Ureter (tissue), 1 donor: ENCODE results near the gene NAT8. TPM values are rescaled to one million over a fixed set of nuclear protein-coding genes. Genes with fewer than 3 reads are reported as not detected.
"Not testable (repeated sequence)": the region's sequence is repeated elsewhere in the genome, so short reads cannot be mapped to it uniquely, and the experiment has no call there.

Experiments used
- DNase-seq: peaks from one replicate; pipeline ENCODE4 v3.0.0-alpha.2; 2020; ENCODE audit warnings: low spot score
- total RNA-seq: library from RNA; stranded (reverse); gene quantifications from one replicate; pipeline ENCODE4 v1.2.4, GENCODE V29; 2023
- donor health status: DM: yes; HTN: yes; CAD: no.

The NAT8 gene, protein sequence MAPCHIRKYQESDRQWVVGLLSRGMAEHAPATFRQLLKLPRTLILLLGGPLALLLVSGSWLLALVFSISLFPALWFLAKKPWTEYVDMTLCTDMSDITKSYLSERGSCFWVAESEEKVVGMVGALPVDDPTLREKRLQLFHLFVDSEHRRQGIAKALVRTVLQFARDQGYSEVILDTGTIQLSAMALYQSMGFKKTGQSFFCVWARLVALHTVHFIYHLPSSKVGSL
- not detected for total RNA-seq

DNA sequence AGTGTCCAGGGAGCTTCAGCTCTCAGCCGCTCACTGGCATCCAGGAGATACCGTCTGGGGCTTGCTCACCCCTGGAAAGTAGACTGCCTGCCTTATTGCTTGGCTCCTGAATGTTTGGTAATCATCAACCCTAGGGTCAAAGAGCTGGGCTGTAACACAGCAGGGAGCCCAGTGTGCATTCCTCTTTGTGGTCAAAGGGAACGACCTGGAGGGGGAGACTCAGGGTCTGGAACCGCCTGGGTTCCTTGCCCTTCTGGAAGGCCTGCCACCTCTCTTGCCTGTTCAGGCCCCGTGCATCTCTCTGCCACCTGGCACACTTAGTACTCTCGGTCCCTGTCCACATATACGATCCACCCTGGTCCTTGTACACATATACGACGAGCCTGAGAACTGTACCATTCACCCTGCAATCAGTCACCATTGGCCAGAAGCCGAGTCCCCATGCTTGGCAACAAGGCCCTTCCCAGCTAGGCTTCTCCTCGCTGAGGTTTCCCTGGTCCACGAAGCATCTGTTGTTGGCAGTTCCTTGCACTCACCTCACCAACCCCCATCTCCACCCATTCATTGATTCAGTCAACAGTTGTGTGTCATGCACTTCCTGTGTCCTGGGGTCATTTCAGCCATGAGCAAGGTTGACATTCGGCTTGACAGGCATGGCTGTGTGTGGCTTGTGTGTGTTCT, at the start of gene NAT8:
Gene NAT8 (minus strand): TSS at position 85 of the 681 bp plus-strand sequence. CDS start 794 bp downstream, outside the sequence.
- DNase-seq, result no peak

DNA sequence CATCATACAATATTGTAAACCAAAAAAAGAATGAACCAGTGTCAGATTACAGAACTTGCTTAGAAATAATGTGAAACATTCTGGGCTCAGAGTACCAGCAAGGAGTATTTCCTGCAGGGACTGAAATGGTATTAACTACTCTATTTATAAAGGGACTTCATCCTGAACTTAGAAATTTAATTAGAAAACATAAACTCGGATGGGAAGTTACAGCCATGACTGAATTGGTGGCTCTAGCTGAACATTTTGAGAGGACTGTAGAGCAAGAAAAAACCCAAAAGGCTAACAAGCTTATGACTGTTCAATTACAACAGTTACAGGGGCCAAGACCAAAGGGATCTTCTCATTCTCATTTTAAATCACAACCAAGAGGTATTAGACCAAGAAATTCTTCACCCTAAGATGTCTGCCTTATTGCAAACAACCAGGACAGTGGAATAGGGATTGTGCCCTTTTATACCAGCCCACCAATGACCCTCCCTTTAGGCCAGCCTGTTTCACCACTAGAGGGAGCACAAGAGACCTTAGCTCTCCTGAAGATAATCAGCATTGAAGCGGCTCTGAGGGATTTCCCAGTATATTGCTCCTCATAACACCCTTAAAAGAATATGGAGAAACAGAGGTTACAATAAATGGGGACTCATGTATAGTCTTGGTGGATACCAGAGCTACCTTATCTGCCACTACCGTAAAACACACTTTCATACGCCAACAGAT, 48.3 kb upstream of the NAT8 start:
- DNase-seq, result not testable (repeated sequence)

DNA sequence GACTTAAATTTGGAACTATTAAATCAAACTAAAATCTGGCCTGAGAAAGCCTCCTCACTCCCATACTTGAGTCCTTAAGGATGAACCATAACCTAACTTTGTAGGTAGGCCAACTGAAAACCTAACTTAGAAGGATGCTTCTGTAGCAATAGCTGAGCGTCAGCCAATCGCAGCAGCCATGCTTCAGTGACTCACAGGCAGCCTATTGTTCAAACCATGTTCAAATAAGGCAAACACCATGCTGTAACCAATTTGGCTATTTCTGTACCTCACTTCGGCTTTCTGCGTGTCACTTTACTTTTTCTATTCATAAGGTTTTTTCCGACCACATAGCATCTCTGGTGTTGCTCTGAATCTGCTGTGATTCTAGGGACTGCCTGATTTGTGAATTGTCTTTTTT, 46.3 kb upstream of the NAT8 start:
- DNase-seq, result not testable (repeated sequence)

DNA sequence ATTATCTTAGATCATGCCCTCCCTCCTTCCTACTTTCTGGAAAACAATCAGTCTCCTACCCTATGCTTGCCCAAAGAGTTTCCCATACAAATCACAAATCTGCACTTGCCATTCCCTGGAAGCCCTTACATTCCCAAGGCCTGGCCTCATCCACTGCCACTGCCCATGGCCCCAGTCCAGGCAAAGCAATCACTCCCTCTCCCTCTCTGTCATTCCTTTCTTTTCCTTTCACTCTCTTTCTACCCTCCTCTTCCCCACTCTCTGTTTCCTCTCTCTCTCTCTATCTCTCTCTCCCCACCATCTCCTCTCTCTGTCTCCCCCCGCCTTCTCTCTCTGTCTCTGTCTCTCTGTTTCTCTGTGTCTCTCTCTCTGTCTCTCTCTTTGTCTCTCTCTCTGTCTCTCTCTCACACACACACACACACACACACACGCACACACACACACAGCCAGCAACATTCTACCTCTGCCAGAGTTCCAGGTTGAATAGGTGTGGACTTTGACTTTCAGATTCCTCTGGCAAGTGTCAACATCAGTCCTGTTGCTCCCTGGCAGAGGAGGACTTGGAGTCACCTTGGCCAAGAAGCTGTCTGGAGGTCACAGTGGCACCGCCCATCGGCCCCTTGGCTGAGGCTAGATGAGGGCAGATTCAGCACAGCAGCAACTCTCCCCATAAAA, 43.7 kb upstream of the NAT8 start:
- DNase-seq, result no peak

DNA sequence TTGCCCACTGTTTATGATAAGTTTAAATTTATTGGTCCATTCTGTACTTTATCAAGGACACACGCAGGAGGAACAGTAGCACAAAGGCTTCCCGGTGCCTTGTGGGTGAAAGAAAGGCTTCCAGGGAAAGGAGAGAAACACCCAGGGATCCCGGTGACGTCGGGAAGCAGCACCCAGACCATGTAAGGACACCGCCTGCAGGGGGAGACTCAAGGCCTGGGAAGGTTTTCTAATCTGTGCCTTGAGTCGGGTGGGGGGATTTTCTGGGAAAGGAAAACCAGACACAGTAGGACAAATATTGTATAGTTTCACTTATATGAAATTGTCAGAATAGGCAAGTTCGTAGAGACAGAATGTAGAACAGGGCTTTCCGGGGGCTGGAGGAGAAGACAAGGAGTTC, 42.7 kb upstream of the NAT8 start:
- DNase-seq, result not testable (repeated sequence)

DNA sequence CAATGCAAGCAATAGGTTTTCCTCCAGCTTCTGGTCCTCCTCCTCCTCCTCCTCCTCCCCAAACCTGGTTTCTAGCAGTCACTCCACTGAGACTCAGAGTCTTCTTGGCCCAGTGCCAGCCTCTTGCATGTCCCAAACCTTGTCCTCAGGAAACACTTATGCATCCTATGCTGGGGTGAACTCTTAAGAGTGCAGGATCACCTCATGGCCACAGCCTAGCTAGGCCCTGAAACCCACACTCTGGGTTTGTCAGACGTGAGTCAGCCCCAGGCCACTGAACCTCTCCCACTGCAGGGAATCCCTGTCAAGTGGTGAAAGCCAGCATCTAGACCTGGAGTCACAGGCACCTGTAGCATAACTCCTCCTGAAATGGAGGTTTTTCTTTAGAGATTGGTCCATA, 42.1 kb upstream of the NAT8 start:
- DNase-seq, result not testable (repeated sequence)

DNA sequence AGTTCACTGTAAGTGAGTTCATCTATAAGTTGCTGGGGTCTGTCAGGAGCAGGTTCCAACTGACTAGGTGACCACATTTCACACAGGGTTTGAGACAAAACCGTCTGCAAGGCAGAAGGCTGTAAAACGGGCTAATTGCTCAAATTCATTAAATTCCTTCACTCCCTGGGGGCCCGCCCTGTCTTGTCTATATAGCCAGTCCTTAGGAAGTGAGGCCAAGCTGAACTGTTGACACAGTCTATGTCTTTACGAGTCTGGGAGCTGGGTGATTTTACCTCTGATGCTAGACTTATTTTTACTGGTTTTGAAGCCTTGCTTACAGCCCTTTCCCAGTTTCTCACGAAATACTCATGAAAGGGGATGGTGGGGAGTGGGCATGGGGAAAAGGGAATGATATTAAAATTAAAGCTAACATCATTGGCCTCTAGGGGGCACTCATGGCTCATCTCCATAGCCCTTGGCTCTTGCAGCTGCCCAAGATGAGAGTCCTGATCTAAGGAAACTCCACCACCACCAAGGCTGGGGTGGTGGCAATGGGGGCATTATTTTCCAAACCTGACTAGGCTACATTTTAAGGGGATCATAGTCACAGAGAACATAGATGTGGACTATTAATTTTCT, 37.8 kb upstream of the NAT8 start:
- not testable (repeated sequence) for DNase-seq

DNA sequence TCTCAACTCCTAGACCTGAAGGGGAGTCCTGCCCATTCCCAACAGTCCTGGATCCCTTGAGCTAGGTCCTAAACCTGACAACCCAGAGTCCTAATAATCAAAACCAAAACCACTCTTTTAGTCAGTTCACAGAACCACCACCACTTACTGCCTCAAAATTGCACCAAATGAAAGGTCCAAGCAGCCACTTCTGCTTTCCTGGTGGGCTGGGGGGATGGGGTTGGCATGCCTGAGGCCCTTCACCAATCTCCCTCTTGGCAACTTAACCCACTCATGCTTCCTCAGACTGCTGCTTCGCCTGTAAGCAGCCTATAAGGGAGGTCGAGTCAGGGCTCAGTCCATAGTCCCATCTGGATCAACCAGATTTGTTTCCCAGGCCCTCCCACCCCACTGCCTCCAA, 37.0 kb upstream of the NAT8 start:
- DNase-seq, result not testable (repeated sequence)

DNA sequence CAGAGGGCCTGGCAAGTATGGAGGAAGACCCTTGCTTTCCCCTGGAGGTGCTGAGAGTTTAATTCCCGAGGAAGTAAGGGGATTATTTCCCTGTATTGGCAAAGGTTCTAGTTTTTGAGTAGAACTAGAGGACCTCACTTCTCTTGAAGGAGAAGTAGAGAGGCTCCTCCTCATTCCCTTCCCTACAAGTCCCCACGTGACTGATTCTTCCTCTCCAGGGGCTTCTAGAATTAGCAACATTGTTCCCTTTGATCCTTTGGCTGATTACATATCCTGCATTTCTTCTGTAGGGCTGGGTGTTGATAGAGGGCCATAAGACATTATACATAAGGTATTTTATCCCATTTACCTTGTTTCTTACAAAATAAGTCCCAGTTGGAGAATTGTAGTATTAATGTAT, 35.8 kb upstream of the NAT8 start:
- DNase-seq, result not testable (repeated sequence)

DNA sequence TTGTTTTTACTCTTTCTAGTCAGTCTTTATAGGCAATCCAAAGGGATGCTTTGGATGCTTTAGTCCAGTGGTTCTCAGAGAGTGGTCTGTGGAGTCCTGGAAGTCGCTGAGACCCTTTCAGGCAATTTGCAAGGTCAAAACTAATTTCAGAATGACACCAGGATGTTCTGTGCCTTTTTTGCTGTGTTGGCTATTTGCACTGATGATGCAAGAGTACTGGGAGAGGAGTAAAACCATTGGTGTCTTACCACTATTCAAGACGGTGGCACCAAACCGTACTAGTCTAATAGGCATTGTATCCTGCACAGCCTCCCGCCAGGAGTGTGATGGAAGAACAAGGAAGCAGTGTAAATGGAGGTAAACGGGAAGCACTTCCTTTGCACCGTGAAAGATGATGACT, 34.0 kb upstream of the NAT8 start:
- not testable (repeated sequence) for DNase-seq

DNA sequence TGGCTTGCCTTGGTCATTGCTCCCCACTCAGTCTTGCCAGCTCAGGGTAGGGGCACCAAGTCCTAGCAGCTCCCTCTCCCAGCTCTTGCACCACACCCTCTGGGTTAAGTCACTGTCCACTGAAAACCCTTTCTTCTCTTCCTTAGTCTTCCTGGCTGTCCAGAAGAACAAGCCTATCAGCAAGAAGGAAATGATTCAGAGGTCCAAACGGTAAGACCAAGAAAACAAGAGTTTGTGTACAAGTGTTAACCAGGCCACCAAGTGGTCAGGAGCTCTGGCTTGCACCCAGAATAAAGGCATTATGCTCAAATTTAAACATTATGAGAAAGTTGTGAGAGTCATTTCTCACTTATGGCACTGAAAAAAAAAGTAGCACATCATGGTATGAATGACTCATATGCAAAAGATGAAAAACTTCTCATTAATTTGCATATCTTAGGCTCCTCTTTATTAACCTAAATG, 32.5 kb upstream of the NAT8 start:
- not testable (repeated sequence) for DNase-seq

DNA sequence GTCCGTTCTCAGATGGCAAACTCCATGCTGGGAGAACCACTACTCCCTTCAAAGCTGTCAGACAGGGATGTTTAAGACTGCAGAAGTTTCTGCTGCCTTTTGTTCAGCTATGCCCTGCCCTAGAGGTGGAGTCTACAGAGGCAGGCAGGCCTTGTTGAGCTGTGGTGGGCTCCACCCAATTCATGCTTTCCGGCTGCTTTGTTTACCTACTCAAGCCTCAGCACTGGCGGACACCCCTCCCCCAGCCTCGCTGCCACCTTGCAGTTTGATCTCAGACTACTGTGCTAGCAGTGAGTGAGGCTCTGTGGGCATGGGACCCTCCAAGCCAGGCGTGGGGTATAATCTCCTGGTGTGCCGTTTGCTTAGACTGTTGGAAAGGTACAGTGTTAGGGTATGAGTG, 27.8 kb upstream of the NAT8 start:
- DNase-seq, result not testable (repeated sequence)

DNA sequence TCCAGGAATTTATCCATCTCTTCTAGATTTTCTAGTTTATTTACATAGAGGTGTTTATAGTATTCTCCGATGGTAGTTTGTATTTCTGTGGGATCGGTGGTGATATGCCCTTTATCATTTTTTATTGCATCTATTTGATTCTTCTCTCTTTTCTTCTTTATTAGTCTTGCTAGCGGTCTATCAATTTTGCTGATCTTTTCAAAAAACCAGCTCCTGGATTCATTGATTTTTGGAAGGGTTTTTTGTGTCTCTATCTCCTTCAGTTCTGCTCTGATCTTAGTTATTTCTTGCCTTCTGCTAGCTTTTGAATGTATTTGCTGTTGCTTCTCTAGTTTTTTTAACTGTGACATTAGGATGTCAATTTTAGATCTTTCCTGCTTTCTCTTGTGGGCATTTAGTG, 25.0 kb upstream of the NAT8 start:
- not testable (repeated sequence) for DNase-seq

DNA sequence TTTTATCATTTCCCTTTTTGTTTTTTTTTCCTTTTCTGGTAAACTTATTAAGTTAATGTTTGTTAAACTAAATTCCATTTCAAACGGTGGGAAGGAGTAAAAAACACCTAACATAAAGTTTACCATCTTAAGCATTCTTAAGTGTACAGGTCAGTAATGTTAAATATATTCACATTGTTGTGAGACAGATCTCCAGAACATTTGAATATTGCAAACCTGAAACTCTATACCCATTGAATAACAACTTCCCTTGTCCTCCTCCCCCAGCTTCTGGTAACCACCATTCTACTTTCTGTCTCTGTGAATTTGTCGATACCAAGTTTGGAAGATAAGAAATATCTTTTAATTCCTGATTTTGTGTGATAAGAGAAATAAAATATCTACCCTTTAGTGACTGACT, 12.0 kb upstream of the NAT8 start:
- no peak for DNase-seq

DNA sequence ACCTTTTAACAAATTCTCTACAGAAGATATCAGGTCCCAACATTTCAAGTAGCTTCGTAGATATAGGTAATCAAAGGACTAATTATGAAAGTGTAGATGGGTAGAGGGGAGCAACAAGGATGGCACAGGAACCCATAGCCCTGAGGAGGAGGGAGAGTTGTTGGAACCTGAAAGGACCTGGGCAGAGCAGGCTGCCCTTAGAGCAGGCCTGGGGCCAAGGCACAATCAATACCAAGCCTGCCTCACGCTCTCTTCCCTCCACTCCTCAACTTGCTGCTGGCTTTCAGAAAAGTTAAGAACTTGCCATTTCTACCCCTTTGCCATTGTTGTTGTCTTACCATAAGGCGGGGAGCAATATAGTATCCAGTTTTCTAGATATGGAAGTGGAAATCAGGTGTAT, 10.1 kb upstream of the NAT8 start:
- no peak for DNase-seq

DNA sequence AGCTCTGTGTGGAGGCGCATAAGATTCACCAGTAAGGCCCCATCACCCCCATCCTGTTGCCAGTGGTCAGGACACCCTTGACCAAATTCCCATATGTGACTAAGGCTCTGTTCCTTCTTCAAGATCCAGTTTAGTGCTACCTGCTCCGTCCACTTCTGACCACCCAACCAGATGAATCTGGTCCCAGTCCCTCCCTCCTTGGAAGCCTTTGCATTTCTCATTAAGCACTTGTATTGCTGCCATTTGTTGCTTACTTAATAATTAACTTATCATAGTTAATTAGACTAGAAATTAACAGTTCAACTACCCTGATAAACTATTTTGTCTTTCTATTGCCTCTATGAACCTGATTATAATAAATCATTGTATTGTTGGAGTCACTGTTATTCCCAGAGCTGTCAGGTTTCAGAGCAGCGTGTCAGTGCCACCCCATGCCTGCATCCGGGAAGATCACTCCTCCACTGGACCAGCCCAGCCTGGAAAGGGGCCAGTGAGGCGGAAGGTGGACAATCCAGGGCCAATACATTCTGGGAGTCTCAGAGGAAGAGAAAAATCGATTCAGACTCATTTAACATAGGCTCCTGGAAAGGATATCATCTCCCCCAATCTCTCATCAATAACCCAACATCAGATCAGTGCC, 9.5 kb upstream of the NAT8 start:
- no peak for DNase-seq

DNA sequence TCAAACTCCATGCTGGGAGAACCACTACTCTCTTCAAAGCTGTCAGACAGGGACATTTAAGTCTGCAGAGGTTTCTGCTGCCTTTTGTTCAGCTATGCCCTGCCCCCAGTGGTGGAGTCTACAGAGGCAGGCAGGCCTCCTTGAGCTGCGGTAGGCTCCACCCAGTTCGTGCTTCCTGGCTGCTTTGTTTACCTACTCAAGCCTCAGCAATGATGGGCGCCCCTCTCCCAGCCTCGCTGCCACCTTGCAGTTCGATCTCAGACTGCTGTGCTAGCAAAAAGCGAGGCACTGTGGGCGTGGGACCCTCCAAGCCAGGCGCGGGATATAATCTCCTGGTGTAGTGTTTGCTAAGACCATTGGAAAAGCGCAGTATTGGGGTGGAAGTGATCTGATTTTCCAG, 5.5 kb upstream of the NAT8 start:
- not testable (repeated sequence) for DNase-seq

DNA sequence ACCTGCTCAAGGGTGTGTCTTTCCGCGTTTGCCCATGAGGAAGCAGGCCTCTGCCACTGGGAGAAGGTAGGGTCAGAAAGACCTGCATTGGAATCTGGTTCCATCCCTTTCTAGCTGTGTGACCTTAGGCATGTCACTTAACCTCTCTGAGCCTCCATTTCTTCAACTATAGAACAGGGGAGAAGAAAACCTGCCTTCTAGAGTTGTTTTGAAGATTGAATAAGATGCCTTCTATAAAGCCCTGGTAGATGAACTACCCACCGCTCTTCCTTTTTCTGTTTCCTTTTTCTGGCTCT, 507 bp downstream of the NAT8 start:
- DNase-seq, result no peak

DNA sequence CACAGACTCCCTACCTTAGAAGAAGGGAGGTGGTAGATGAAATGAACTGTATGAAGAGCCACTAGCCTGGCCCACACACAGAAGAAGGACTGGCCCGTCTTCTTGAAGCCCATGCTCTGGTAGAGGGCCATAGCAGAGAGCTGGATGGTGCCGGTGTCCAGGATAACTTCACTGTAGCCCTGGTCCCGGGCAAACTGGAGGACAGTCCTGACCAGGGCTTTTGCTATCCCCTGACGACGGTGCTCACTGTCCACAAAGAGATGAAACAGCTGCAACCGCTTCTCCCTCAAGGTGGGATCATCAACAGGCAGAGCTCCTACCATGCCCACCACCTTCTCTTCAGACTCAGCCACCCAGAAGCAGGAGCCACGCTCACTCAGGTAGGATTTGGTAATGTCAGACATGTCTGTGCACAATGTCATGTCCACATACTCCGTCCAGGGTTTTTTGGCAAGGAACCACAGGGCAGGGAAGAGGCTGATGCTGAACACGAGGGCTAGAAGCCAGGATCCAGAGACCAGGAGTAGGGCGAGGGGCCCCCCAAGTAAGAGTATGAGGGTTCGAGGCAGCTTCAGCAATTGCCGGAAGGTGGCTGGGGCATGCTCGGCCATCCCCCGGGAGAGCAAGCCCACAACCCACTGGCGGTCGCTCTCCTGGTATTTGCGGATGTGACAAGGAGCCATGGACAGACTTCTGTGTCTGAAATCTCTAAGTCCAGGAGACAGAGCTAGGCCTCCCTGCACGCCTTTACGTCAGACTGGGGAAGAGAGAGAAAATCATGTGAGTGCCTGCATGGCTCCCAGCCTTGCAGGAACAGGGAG, 1.1 kb downstream of the NAT8 start:
- no peak for DNase-seq

DNA sequence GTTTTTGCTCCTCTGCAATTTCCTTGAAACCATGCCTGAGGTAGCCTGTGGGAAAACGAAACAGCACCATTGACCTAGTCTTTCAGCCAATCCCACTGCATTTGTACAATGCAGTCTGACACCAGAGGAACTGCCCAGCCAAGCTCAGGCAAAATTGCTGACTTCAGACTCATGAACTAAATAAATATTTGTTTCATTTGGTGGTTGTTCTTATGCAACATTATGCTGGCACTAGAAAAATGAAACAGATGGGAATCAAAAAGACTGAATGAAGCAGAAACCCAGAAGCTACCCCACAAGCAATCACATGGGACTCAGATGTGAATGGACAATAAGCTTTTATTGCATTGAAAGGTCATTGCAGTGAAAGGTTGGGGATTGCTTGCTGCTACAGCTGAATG, 1.7 kb downstream of the NAT8 start:
- DNase-seq, result peak; percentile 59

DNA sequence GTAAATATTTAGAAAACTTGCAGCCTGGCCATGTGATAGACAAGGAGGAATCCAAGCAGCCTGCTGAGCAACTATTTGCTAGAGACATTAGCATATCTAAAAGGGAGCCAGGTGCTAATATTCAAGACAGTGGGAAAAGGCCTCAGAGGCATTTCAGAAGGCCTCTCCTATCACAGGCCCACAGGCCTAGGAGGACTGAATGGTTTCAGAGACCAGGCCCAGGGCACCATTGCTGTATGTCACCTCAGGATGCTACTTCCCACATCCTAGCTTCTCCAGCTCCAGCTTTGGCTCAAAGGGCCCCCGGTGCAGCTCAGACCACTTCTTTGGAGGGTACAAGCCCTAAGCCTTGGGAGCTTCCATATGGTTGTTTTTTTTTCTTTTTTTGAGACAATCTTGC, 3.8 kb downstream of the NAT8 start:
- no peak for DNase-seq
